Hepatocyte (in vitro differentiated cells): Measurements from ENCODE around the gene GMIP. TPM values are rescaled to one million over a fixed set of nuclear protein-coding genes. Genes with fewer than 3 reads are reported as not detected.
"Not testable (repeated sequence)": the region's sequence is repeated elsewhere in the genome, so short reads cannot be mapped to it uniquely, and the experiment has no call there.

Source experiments
- DNase-seq: peaks from one replicate; pipeline ENCODE4 v3.0.0-alpha.2; 2016; ENCODE audit warnings: low spot score
- H2AFZ ChIP-seq: fragments of 200-600 bp; sonication (generic); 2 replicates; pipeline ENCODE4 v1.6.0; 2016; ENCODE audit warnings: antibody characterized with exemption, mild to moderate bottlenecking
- H3K27ac ChIP-seq: fragments of 200-600 bp; sonication (generic); 2 replicates; pipeline ENCODE4 v1.5.1; 2016; ENCODE audit warnings: mild to moderate bottlenecking
- H3K27me3 ChIP-seq: fragments of 200-600 bp; sonication (generic); 2 replicates; pipeline ENCODE4 v1.6.1; 2016
- H3K36me3 ChIP-seq: fragments of 200-600 bp; sonication (generic); replicated peaks from 2 replicates; pipeline ENCODE4 v1.5.1; 2016; ENCODE audit warnings: low read depth; ENCODE audit not compliant: insufficient read depth
- H3K4me1 ChIP-seq: fragments of 200-600 bp; sonication (generic); 2 replicates; pipeline ENCODE4 v1.5.1; 2016; ENCODE audit warnings: mild to moderate bottlenecking, moderate library complexity; ENCODE audit not compliant: insufficient read depth
- H3K4me2 ChIP-seq: fragments of 200-600 bp; sonication (generic); 2 replicates; pipeline ENCODE4 v1.6.0; 2016
- H3K4me3 ChIP-seq: fragments of 200-600 bp; sonication (generic); 2 replicates; pipeline ENCODE4 v1.5.1; 2016; ENCODE audit warnings: mild to moderate bottlenecking
- H3K79me2 ChIP-seq: fragments of 200-600 bp; sonication (generic); 2 replicates; pipeline ENCODE4 v1.6.0; 2017; ENCODE audit warnings: mild to moderate bottlenecking
- H3K9me2 ChIP-seq: fragments of 200-600 bp; sonication (generic); replicated peaks from 2 replicates; pipeline ENCODE4 v1.6.0; 2017; ENCODE audit warnings: mild to moderate bottlenecking; ENCODE audit not compliant: insufficient read depth
- H3K9me3 ChIP-seq: fragments of 200-600 bp; sonication (generic); 2 replicates; pipeline ENCODE4 v1.5.1; 2016; ENCODE audit warnings: low read depth, mild to moderate bottlenecking
- H4K20me1 ChIP-seq: fragments of 200-600 bp; sonication (generic); 2 replicates; pipeline ENCODE4 v1.6.0; 2016; ENCODE audit warnings: mild to moderate bottlenecking; ENCODE audit not compliant: insufficient read depth, poor library complexity, severe bottlenecking
- EZH2 ChIP-seq: fragments of 200-600 bp; sonication (generic); IDR thresholded peaks from 2 replicates; pipeline ENCODE4 v1.6.1; 2016; ENCODE audit warnings: antibody characterized with exemption, mild to moderate bottlenecking, borderline replicate concordance
- EZH2phosphoT487 ChIP-seq: fragments of 200-600 bp; sonication (generic); IDR thresholded peaks from one replicate; pipeline ENCODE4 v1.6.1; 2018; ENCODE audit warnings: antibody characterized with exemption, mild to moderate bottlenecking, low read depth, moderate library complexity; ENCODE audit not compliant: unreplicated experiment, severe bottlenecking
- WGBS: methylation state at CpG from one replicate; pipeline ENCODE4 v1.1.6; 2016; ENCODE audit warnings: low lambda C conversion rate; ENCODE audit errors: missing lambda C conversion rate; 5-methylcytosine and 5-hydroxymethylcytosine counted together
- polyA plus RNA-seq: library from polyadenylated mRNA; unstranded; fragments of >200 nt; fragmentation: Nextera tagmentation; extraction: Ambion mirVana; gene quantifications from 2 replicates; pipeline ENCODE4 v1.2.1, GENCODE V29; 2016
- total RNA-seq: library from RNA; depleted of rRNA; stranded (reverse); fragments of >200 nt; gene quantifications from 2 replicates; pipeline ENCODE4 v1.2.3, GENCODE V29; 2014
- TF ChIP-seq, protein P1 (sequence below): fragments of 200-600 bp; sonication (generic); IDR thresholded peaks from 2 replicates; pipeline ENCODE4 v1.5.1; 2016; ENCODE audit warnings: antibody characterized with exemption, mild to moderate bottlenecking; ENCODE audit not compliant: poor library complexity

The GMIP gene
- total and polyA plus RNA-seq, 2 experiments from 2014 or later: 5.6 to 13.0 TPM

DNA sequence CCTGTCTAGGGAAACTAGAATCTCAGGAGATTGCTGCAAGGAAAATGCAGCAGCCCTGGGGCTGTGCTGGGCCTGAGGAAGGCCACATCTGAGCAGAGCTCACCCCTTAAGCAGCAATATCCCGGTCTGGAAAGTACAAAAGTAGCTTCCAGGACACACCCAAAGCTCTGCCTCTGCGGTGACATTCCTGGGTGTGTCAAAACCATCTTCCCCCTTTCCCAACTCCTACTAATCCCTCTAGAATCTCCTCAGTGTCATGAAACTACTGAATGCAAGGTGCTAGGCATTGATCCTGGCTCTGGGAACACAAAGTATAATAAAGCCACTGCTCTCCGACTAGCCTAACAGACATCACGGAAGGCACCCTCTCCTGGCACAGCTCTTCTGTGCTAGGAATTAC, 30.0 kb downstream of the GMIP start:
- Histone ChIP-seq H2AFZ (no peak overlapping the region), H3K9me2 (no peaks in the 10 kb centered on the region), H3K27me3 (no peaks in the 10 kb centered on the region), H3K4me3 (no peak overlapping the region), H3K4me2 (no peak overlapping the region), H4K20me1 (no peaks in the 10 kb centered on the region), H3K27ac (no peak overlapping the region), H3K9me3 (no peaks in the 10 kb centered on the region), H3K36me3 (no peaks in the 10 kb centered on the region), H3K4me1 (no peaks in the 10 kb centered on the region), H3K79me2 (no peaks in the 10 kb centered on the region)
- DNase-seq: no peak
- WGBS: 69% methylated on average over 4 of the region's 4 CpGs
- TF ChIP-seq, protein P1, sequence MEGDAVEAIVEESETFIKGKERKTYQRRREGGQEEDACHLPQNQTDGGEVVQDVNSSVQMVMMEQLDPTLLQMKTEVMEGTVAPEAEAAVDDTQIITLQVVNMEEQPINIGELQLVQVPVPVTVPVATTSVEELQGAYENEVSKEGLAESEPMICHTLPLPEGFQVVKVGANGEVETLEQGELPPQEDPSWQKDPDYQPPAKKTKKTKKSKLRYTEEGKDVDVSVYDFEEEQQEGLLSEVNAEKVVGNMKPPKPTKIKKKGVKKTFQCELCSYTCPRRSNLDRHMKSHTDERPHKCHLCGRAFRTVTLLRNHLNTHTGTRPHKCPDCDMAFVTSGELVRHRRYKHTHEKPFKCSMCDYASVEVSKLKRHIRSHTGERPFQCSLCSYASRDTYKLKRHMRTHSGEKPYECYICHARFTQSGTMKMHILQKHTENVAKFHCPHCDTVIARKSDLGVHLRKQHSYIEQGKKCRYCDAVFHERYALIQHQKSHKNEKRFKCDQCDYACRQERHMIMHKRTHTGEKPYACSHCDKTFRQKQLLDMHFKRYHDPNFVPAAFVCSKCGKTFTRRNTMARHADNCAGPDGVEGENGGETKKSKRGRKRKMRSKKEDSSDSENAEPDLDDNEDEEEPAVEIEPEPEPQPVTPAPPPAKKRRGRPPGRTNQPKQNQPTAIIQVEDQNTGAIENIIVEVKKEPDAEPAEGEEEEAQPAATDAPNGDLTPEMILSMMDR: no peak
- TF ChIP-seq EZH2 (no peak), EZH2phosphoT487 (no peak)

DNA sequence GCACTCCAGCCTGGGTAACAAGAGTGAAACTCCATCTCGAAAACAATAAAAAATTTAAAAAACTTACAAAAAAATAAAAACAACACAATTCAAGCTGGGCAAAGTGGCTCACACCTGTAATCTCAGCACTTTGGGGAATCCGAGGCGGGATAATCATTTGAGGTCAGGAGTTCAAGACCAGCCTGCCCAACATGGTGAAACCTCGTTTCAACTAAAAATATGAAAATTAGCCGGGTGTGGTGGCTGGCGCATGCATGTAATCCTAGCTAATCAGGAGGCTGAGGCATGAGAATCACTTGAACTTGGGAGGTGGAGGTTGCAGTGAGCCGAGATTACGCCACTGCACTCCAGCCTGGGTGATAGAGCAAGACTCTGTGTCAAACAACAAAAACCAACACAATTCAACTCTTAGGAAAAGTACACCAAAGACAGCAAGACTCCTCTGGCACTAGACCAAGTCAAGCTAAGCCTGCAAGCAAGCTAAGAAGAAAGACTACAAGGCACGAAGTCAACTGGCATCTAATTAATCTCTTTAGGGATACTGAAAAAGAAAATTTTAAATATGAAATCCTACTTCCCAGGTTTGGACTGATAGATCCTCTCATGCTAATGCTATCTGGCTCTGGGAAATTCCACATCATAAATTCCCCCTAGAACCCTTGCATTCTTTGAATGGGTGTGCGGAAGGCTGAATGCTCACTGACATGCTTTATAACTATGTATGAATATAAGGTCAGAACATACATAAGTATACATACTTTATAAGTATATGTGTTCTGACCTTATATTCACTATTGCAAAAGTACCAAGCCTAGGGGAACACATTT, 32.9 kb downstream of the GMIP start:
- Histone ChIP-seq H3K4me1 (no peaks in the 10 kb centered on the region), H3K27ac (no peak overlapping the region), H3K36me3 (no peaks in the 10 kb centered on the region), H3K4me3 (no peak overlapping the region), H3K9me2 (no peaks in the 10 kb centered on the region), H2AFZ (no peak overlapping the region), H3K9me3 (no peaks in the 10 kb centered on the region), H4K20me1 (no peaks in the 10 kb centered on the region), H3K27me3 (no peaks in the 10 kb centered on the region), H3K79me2 (no peaks in the 10 kb centered on the region), H3K4me2 (no peak overlapping the region)
- DNase-seq: no peak
- TF ChIP-seq, protein P1: no peak
- TF ChIP-seq EZH2 (no peak), EZH2phosphoT487 (no peak)
- 91% methylated on average over 10 of the region's 10 CpGs for whole genome bisulfite sequencing

DNA sequence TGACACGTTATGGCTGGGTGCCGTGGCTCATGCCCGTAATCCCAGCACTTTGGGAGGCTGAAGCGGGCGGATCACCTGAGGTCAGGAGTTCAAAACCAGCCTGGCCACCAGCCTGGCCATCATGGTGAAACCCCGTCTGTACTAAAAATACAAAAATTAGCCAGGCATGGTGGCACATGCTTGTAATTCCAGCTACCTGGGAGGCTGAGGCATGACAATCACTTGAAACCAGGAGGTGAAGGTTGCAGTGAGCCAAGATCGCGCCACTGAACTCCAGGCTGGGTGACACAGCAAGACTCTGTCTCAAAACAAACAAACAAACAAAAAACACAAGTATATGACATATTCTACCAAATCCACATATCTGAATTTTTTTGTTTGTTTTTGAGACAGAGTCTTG, 36.8 kb downstream of the GMIP start:
- not testable (repeated sequence) for H4K20me1 ChIP-seq, H3K27me3 ChIP-seq, H3K9me3 ChIP-seq, H2AFZ ChIP-seq, H3K9me2 ChIP-seq, H3K4me2 ChIP-seq, H3K79me2 ChIP-seq, H3K4me1 ChIP-seq, H3K4me3 ChIP-seq, H3K36me3 ChIP-seq, DNase-seq
- 93% methylated on average over 8 of the region's 8 CpGs for WGBS
- peak overlapping the region; percentile 67 for H3K27ac ChIP-seq

DNA sequence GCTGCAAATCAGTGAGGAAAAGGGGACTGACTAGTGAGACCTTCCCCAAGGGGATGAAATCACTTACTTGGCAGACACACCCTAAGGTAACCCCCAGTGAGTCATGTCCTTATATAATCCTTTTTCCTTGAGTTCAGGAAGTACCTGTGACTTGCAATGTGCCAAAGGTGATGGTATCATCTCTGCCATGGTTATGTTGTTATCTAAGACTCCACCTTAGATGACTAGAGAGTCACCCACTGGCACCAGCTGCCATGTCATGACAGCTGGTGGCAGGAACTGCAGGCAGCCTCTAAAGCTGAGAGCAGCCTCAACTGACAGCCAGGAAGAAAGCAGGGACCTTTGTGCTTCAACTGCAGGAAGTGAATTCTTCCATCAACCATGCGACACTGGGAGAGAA, 37.4 kb downstream of the GMIP start:
- TF ChIP-seq EZH2phosphoT487 (no peak), EZH2 (no peak)
- TF ChIP-seq, protein P1: no peak
- H3K9me2 ChIP-seq: no peaks in the 10 kb centered on the region
- peak overlapping the region; percentile 67 for H3K27ac ChIP-seq
- H3K36me3 ChIP-seq: no peaks in the 10 kb centered on the region
- H2AFZ ChIP-seq: no peak overlapping the region
- H3K4me2 ChIP-seq: no peak overlapping the region
- no peaks in the 10 kb centered on the region for H3K9me3 ChIP-seq
- no peaks in the 10 kb centered on the region for H3K79me2 ChIP-seq
- no peak overlapping the region for H3K4me3 ChIP-seq
- DNase-seq: peak; percentile 63
- H4K20me1 ChIP-seq: no peaks in the 10 kb centered on the region
- no peaks in the 10 kb centered on the region for H3K27me3 ChIP-seq
- H3K4me1 ChIP-seq: no peaks in the 10 kb centered on the region
- WGBS: 85% methylated on average over 1 of the region's 1 CpG
